ENCODE measurements around the gene OR1C1. TPM values are rescaled to one million over a fixed set of nuclear protein-coding genes. Genes with fewer than 3 reads are reported as not detected.
A peak's percentile ranks its signal among the peaks of the same experiment; 100 is the strongest.
"Not testable (repeated sequence)": the region's sequence is repeated elsewhere in the genome, so short reads cannot be mapped to it uniquely, and the experiment has no call there.

Gene OR1C1
- total and polyA plus RNA-seq, 4 experiments from 2014 or later = not detected

DNA sequence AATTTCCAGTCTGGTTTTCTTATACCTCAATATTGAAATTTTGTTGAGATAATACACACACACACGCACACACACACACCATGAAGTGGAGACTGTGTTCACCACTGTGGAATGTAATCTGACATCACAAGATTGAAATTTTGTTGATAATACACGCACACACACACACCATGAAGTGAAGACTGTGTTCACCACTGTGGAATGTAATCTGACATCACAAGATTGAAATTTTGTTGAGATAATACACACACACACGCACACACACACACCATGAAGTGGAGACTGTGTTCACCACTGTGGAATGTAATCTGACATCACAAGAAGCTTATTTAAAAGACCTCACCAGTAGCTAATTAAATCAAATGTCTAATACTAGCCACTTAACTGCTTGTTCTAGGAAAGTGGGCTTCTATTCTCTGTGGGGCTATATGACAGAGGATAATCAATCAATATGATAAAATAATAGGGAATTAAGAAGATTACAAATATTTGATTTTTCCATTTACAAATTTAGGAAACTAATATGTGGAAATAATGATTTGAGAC, 18.1 kb downstream of the OR1C1 start:
- H3K4me1 Mint-ChIP-seq; H3K27ac ChIP-seq (ENCODE audit: low read depth, low read length); H3K27me3 Mint-ChIP-seq; H3K4me1 ChIP-seq (ENCODE audit: insufficient read depth, low read length); H3K36me3 Mint-ChIP-seq; CTCF ChIA-PET (ENCODE audit: partially characterized antibody); H3K4me3 Mint-ChIP-seq; POLR2A ChIA-PET (ENCODE audit: partially characterized antibody); DNase-seq; H3K36me3 ChIP-seq (ENCODE audit: insufficient read depth, low read length); H3K9me3 Mint-ChIP-seq; intact Hi-C loops (cut with micrococcal nuclease); H3K4me3 ChIP-seq (ENCODE audit: low read length in 2 of 2); H3K27ac Mint-ChIP-seq; H3K27me3 ChIP-seq (ENCODE audit: insufficient read depth, low read length); H3K9me3 ChIP-seq (ENCODE audit: control insufficient read depth in 1 of 2, low read length in 2 of 2): not testable (repeated sequence)

DNA sequence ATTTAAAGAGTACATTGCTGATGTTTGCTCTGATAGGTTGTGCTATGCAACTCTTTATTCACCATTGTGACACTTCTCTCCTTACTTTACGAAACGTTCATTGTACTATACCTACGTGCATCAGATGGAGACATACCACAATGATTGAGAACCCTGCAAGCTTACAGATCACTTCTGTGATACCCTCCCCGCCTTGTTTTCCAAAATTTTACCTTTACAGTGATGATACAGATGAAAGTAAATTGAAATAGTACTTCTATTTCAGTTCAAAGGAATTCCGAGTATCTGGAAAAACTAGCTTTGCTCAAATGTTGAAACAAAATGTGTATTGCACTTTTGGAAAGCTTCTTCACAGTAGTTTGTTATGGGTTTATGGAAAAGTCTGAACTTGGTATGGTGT, 18.6 kb downstream of the OR1C1 start:
- no peaks in the 10 kb centered on the region for H3K36me3 ChIP-seq (ENCODE audit: insufficient read depth, low read length)
- ChIA-PET CTCF (ENCODE audit: partially characterized antibody) (no interaction called here), POLR2A (ENCODE audit: partially characterized antibody) (no interaction called here)
- H3K4me1 ChIP-seq (ENCODE audit: insufficient read depth, low read length) = no peaks in the 10 kb centered on the region
- H3K36me3 Mint-ChIP-seq = no peaks in the 10 kb centered on the region
- no peaks in the 10 kb centered on the region for H3K4me1 Mint-ChIP-seq
- intact Hi-C loops (cut with micrococcal nuclease) = no loop called here
- H3K9me3 Mint-ChIP-seq = peaks cover 0 to 3% (median 0%) of the 10 kb centered on the region in 8 donors
- H3K4me3 Mint-ChIP-seq = no peak overlapping the region
- no peak overlapping the region for H3K4me3 ChIP-seq (ENCODE audit: low read length in 2 of 2)
- no peak overlapping the region for H3K27ac ChIP-seq (ENCODE audit: low read depth, low read length)
- no peaks in the 10 kb centered on the region for H3K9me3 ChIP-seq (ENCODE audit: control insufficient read depth in 1 of 2, low read length in 2 of 2)
- DNase-seq = no peak
- H3K27ac Mint-ChIP-seq = no peak overlapping the region
- no peaks in the 10 kb centered on the region for H3K27me3 Mint-ChIP-seq
- no peaks in the 10 kb centered on the region for H3K27me3 ChIP-seq (ENCODE audit: insufficient read depth, low read length)

- no peak overlapping the region for H3K4me3 ChIP-seq (ENCODE audit: low read length in 2 of 2)
- Mint-ChIP-seq H3K9me3 (peaks cover 0 to 3% (median 0%) of the 10 kb centered on the region in 8 donors), H3K4me3 (no peak overlapping the region), H3K4me1 (no peaks in the 10 kb centered on the region), H3K27me3 (no peaks in the 10 kb centered on the region), H3K27ac (no peak overlapping the region), H3K36me3 (no peaks in the 10 kb centered on the region)
- H3K36me3 ChIP-seq (ENCODE audit: insufficient read depth, low read length) = no peaks in the 10 kb centered on the region
- H3K27me3 ChIP-seq (ENCODE audit: insufficient read depth, low read length) = no peaks in the 10 kb centered on the region
- no peak overlapping the region for H3K27ac ChIP-seq (ENCODE audit: low read depth, low read length)
- CTCF ChIA-PET (ENCODE audit: partially characterized antibody) = no interaction called here
- POLR2A ChIA-PET (ENCODE audit: partially characterized antibody) = no interaction called here
- intact Hi-C loops (cut with micrococcal nuclease) = no loop called here
- H3K4me1 ChIP-seq (ENCODE audit: insufficient read depth, low read length) = no peaks in the 10 kb centered on the region
- no peak for DNase-seq
- no peaks in the 10 kb centered on the region for H3K9me3 ChIP-seq (ENCODE audit: control insufficient read depth in 1 of 2, low read length in 2 of 2)
These were observed 19.6 kb downstream of the OR1C1 start for GRCh38 chr1:247740721-247741120.

DNA sequence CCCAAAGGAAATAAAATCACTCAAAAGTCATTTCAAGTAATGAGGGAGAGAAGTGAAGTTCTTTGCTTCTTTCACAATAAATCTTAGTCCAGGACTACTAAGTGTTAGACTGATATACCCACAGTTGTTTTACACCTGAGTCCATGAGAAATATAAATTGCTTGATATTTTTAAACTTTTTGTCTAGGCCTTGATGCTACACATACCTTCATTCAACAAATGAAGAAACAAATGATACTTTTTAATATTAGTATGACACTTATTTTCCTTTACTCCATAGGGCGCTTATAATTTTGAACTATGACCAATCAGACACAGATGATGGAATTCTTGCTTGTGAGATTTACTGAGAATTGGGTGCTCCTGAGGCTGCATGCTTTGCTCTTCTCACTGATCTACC, 22.0 kb downstream of the OR1C1 start, which contains the start of gene OR14K1:
Gene OR14K1, plus strand, starts transcription at position 301 of the 400 bp plus-strand sequence. Its CDS starts 0 bp downstream, at position 301.
- H3K9me3 ChIP-seq (ENCODE audit: control insufficient read depth in 1 of 2, low read length in 2 of 2) = no peaks in the 10 kb centered on the region
- Mint-ChIP-seq H3K27me3 (peaks cover 0 to 1% of the 10 kb centered on the region in 2 donors), H3K36me3 (no peaks in the 10 kb centered on the region), H3K9me3 (peaks cover 0 to 3% (median 0%) of the 10 kb centered on the region in 8 donors), H3K4me1 (no peaks in the 10 kb centered on the region), H3K27ac (no peak within 1 kb of the TSS), H3K4me3 (no peak within 1 kb of the TSS)
- H3K36me3 ChIP-seq (ENCODE audit: insufficient read depth, low read length) = no peaks in the 10 kb centered on the region
- no peak within 1 kb of the TSS for H3K27ac ChIP-seq (ENCODE audit: low read depth, low read length)
- DNase-seq = no peak
- intact Hi-C loops (cut with micrococcal nuclease) = no loop called here
- H3K27me3 ChIP-seq (ENCODE audit: insufficient read depth, low read length) = no peaks in the 10 kb centered on the region
- no peak within 1 kb of the TSS for H3K4me3 ChIP-seq (ENCODE audit: low read length in 2 of 2)
- no peaks in the 10 kb centered on the region for H3K4me1 ChIP-seq (ENCODE audit: insufficient read depth, low read length)
- ChIA-PET POLR2A (ENCODE audit: partially characterized antibody) (no interaction called here), CTCF (ENCODE audit: partially characterized antibody) (no interaction called here)

GRCh38 chr1:247721222-247721621, 39.1 kb downstream of the OR1C1 start:
- Histone ChIP-seq H3K4me1 (ENCODE audit: insufficient read depth, low read length) (no peaks in the 10 kb centered on the region), H3K9me3 (ENCODE audit: control insufficient read depth in 1 of 2, low read length in 2 of 2) (peaks cover 0 to 4% of the 10 kb centered on the region in 2 donors), H3K27ac (ENCODE audit: low read depth, low read length) (no peak overlapping the region), H3K36me3 (ENCODE audit: insufficient read depth, low read length) (no peaks in the 10 kb centered on the region), H3K27me3 (ENCODE audit: insufficient read depth, low read length) (no peaks in the 10 kb centered on the region), H3K4me3 (ENCODE audit: low read length in 2 of 2) (no peak overlapping the region)
- Mint-ChIP-seq H3K36me3 (no peaks in the 10 kb centered on the region), H3K9me3 (peaks cover 3 to 28% (median 9%) of the 10 kb centered on the region in 8 donors), H3K4me3 (no peak overlapping the region), H3K27me3 (no peaks in the 10 kb centered on the region), H3K4me1 (no peaks in the 10 kb centered on the region), H3K27ac (no peak overlapping the region)
- ChIA-PET POLR2A (ENCODE audit: partially characterized antibody) (no interaction called here), CTCF (ENCODE audit: partially characterized antibody) (no interaction called here)
- intact Hi-C loops (cut with micrococcal nuclease) = no loop called here
- DNase-seq = no peak

DNA sequence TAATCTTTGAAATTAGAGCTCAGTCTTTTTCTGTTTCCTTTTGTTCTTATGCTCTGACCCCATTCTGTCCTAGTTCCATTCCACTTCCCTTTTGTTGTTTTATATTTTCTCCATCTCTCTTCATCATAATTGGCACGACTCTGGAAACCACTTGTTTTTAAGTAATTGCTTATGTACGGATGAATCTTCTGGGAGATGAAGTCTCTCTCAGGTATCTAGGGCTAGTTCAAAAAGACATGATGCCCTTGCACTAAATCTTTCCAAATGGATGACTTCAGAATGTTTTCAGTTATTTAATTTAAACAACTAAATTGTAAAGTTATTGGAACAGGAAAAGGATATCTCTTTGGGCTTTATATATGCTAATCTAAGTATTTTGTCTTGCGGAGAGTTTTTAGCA, 43.8 kb downstream of the OR1C1 start, which contains the start of gene OR6F1:
Gene OR6F1, minus strand, starts transcription at position 101 of the 400 bp plus-strand sequence. CDS start 3,891 bp downstream, outside the sequence.
- H3K27me3 Mint-ChIP-seq = no peaks in the 10 kb centered on the region
- H3K4me1 Mint-ChIP-seq = no peaks in the 10 kb centered on the region
- Histone ChIP-seq H3K36me3 (ENCODE audit: insufficient read depth, low read length) (no peaks in the 10 kb centered on the region), H3K27me3 (ENCODE audit: insufficient read depth, low read length) (no peaks in the 10 kb centered on the region), H3K9me3 (ENCODE audit: control insufficient read depth in 1 of 2, low read length in 2 of 2) (peaks cover 0 to 4% of the 10 kb centered on the region in 2 donors), H3K4me1 (ENCODE audit: insufficient read depth, low read length) (no peaks in the 10 kb centered on the region), H3K4me3 (ENCODE audit: low read length in 2 of 2) (no peak within 1 kb of the TSS), H3K27ac (ENCODE audit: low read depth, low read length) (no peak within 1 kb of the TSS)
- no peak within 1 kb of the TSS for H3K4me3 Mint-ChIP-seq
- H3K9me3 Mint-ChIP-seq = peaks cover 0 to 10% (median 4%) of the 10 kb centered on the region in 8 donors
- peak within 1 kb of the TSS in 1 of 7 donors; percentile 68 for H3K27ac Mint-ChIP-seq
- ChIA-PET CTCF (ENCODE audit: partially characterized antibody) (no interaction called here), POLR2A (ENCODE audit: partially characterized antibody) (no interaction called here)
- intact Hi-C loops (cut with micrococcal nuclease) = no loop called here
- DNase-seq = no peak
- no peaks in the 10 kb centered on the region for H3K36me3 Mint-ChIP-seq

DNA sequence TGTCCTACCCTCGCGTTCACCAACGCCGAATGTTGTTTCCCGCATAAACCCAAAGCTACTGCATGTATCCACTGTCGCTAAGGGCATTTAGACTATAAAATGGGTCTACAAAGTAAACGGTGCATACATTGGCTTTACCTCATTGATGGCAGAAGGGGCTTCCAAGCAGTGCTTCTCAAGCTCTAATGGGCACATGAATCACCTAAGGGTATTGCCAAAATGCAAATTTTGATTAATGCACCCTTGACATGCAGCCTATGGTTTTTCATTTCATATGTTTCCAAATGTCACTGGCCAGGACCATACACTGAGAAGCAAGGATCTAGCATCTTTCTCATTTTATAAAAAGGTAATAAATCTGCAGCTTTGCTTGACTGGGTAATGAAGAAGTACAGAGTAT, 46.6 kb downstream of the OR1C1 start:
- Histone ChIP-seq H3K27ac (ENCODE audit: low read depth, low read length) (no peak overlapping the region), H3K4me1 (ENCODE audit: insufficient read depth, low read length) (no peaks in the 10 kb centered on the region), H3K4me3 (ENCODE audit: low read length in 2 of 2) (no peak overlapping the region), H3K27me3 (ENCODE audit: insufficient read depth, low read length) (no peaks in the 10 kb centered on the region), H3K9me3 (ENCODE audit: control insufficient read depth in 1 of 2, low read length in 2 of 2) (no peaks in the 10 kb centered on the region), H3K36me3 (ENCODE audit: insufficient read depth, low read length) (no peaks in the 10 kb centered on the region)
- Mint-ChIP-seq H3K36me3 (no peaks in the 10 kb centered on the region), H3K4me1 (no peaks in the 10 kb centered on the region), H3K4me3 (no peak overlapping the region), H3K27ac (no peak overlapping the region), H3K27me3 (no peaks in the 10 kb centered on the region), H3K9me3 (peaks cover 0 to 4% (median 0%) of the 10 kb centered on the region in 8 donors)
- no peak for DNase-seq
- intact Hi-C loops (cut with micrococcal nuclease) = no loop called here
- ChIA-PET POLR2A (ENCODE audit: partially characterized antibody) (no interaction called here), CTCF (ENCODE audit: partially characterized antibody) (interaction anchor here (1.6 kb wide), 1 partner anchor 35 kb away, joined by 4 read pairs; no protein-coding TSS in a partner anchor)

- H3K36me3 ChIP-seq (ENCODE audit: insufficient read depth, low read length); H3K27ac Mint-ChIP-seq; H3K27ac ChIP-seq (ENCODE audit: low read depth, low read length); intact Hi-C loops (cut with micrococcal nuclease); H3K9me3 Mint-ChIP-seq; H3K36me3 Mint-ChIP-seq; CTCF ChIA-PET (ENCODE audit: partially characterized antibody); POLR2A ChIA-PET (ENCODE audit: partially characterized antibody); H3K4me3 Mint-ChIP-seq; H3K4me3 ChIP-seq (ENCODE audit: low read length in 2 of 2); H3K27me3 Mint-ChIP-seq; H3K27me3 ChIP-seq (ENCODE audit: insufficient read depth, low read length); H3K9me3 ChIP-seq (ENCODE audit: control insufficient read depth in 1 of 2, low read length in 2 of 2); DNase-seq; H3K4me1 Mint-ChIP-seq; H3K4me1 ChIP-seq (ENCODE audit: insufficient read depth, low read length): not testable (repeated sequence)
These were observed 49.7 kb downstream of the OR1C1 start for GRCh38 chr1:247710681-247711080.
